ENCODE results near the gene PPP6R2.

The PPP6R2 gene

DNA sequence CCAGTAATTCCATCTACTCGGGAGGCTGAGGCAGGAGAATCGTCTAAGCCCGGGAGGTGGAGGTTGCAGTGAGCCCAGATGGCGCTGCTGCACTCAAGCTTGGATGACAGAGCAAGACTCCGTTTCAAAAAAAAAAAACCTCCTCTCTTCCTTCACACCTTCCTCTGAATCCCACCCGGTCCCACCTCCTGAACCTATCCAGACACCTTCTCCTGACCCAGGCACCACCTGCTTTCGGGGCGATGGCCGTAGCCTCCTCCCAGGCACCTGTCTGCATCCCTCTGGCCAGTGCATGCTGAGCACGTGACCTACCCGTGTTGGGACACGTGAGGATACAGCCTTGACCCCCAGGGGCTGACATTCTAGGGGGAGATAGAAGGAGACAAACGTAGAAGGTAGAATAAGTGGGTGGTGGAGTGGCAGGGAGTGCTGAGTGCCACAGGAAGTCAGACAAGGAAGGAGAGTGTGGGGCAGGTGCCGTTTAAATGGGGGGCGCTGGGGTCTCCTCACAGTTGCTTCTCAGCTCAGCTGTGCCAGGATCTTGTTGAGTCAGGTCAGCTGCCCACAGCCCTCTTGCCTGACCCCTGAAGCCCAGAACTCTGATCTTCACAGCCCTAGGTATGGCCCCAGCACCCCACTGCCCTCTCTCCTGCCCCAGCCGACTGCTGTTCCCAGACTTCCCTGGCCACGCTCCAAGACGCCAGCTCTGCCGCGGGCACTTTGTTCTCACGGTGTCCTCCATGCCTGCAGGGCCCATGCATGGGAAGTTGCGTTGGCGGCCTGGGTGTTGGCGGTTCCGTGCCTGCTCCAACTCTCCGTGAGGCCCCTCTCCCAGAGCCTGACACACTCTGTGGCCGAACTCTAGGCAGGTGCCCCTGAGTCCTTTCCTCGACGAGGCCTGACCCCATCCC is 142.3 kb downstream of the PPP6R2 start:
- DNase-seq (ENCODE audit: low read depth): no peak

DNA sequence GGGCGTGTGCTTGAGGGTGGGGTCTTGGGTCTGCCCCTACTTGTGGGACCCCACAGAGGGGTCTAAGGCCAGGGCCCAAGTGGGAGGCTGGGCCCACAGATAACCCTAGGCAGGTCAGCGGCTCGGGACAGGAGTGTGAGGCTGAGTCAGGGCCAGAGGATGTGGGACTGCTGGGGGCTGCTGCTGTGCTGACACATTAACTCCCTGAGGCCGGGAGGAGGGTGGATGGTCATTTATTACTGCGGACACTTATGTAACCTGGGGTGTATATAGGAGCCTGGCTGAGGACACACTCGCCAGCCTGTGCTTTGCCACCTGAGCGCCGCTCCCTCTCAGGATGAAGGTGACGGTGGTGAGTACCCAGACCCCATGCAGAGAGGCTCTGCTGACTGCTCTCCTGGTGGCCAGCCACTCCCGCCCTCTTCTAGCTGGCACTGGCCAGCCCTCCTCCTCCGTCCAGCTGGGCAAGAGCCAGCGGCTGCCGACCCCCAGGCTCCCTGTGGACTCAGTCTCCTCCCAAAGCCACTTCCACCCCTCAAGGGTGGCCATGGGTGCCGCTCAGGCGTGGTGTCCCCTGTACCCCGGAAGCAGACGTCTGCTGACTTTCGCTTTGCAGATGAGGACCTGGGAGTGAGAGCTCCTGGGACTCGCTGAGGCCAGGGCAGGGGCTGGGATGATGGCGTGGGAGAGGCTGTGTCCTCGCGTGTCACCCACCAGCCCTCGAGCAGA is 143.6 kb downstream of the PPP6R2 start, which contains the start of gene MIOX:
Gene MIOX, plus strand, starts transcription at position 299 of the 729 bp plus-strand sequence. Its CDS starts 39 bp downstream, at position 338.
- DNase-seq (ENCODE audit: low read depth): no peak

DNA sequence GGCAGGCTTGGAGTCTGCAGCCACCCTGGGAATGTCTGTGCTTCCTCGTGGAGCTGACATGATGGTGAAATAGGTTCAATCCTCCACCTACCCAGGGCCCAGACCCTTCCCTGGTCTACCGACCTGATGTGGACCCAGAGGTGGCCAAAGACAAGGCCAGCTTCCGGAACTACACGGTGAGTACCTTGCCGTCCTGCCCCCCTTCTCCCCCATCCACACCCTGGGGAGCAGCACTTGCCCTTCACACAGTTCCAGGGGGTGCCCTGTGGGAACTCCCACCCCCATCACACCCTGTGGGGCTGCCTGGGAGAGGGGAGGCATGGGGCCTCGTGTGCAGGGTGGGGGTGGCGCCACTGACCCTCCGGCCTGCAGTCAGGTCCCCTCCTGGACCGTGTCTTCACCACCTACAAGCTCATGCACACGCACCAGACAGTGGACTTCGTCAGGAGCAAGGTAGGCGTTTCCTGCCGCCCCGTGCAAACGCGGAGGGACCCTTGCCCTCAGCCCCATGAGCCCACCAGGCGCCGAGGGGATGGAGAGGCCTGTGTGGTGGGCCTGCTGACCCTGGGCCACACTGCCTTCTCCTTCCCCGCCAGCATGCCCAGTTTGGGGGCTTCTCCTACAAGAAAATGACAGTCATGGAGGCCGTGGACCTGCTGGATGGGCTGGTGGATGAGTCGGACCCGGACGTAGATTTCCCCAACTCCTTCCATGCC is 144.3 kb downstream of the PPP6R2 start:
- DNase-seq (ENCODE audit: low read depth): no peak

DNA sequence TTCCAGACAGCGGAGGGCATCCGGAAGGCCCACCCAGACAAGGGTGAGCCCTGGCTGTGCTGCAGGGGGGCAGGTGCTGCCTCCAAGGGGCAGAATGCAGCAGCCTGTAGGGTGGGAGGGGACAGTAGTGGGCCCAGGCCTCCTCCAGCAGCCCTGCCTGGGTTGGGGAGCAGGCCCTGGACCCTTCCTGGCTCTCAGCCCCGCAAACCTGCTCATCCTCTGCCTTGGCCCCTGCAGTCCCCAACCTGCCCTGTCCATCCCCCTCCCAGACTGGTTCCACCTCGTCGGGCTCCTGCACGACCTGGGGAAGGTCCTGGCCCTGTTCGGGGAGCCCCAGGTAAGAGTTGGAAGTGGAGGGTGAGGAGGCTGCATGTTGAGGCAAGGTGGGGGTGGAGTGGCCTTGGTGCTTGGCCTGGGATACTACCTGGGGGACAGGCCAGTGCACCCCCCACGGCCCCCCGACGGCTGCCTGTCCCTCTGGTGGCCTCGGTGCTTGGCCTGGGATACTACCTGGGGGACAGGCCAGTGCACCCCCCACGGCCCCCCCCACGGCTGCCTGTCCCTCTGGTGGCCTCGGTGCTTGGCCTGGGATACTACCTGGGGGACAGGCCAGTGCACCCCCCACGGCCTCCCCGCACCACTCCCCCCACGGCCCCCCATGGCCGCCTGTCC is 145.0 kb downstream of the PPP6R2 start:
- no peak for DNase-seq (ENCODE audit: low read depth)

DNA sequence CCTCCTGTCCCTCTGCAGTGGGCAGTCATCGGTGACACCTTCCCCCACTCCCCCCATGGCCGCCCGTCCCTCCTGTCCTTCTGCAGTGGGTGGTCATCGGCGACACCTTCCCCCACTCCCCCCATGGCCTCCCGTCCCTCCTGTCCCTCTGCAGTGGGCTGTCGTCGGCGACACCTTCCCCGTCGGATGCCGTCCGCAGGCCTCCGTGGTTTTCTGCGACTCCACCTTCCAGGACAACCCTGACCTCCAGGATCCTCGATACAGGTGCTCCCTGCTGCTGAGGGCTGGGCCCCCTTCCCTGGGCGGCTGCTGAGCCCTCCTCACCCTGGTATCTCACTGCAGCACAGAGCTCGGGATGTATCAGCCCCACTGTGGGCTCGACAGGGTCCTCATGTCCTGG is 145.8 kb downstream of the PPP6R2 start:
- DNase-seq (ENCODE audit: low read depth): no peak

GRCh38 chr22:50489363-50490243 is 146.5 kb downstream of the PPP6R2 start:
- DNase-seq (ENCODE audit: low read depth): no peak

DNA sequence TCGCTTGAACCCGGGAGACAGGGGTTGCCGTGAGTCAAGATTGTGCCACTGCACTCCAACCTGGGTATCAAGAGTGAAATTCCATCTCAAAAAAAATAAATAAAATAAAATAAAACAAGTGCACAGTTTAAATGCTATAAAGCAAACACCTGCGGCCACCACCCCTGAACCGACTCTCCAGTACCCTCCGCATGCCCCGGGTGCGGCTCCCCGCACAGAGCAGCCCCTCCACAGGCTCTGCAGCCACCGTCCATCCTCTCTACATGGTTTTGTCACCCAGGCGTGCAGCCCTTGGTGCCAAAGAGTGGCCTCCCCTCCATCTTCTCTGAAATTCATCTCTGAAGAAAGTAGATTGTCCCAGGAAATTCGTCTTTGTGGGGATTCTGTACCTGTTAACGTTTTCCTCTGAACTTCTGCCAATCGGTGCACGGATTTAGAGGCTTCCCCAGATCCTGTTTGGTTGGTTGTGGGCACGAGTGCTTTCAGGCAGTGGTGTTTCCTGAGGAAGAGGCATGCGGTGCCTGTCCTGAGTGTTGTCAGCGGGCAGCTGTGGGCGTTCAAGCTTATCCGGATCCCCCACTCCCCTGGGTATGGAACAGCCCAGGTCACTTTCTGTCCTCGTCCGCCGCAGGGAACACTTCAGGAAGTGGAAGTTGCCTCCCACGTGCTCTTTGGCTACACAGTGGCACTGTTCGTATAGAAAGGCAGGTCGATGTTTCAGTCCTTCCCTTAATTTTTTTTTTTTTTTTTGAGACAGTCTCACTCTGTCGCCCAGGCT is 147.6 kb downstream of the PPP6R2 start:
- DNase-seq (ENCODE audit: low read depth): no peak
